GM13976 (cell line): ENCODE data around the gene ATP11B.
"Not testable (repeated sequence)": the region's sequence is repeated elsewhere in the genome, so short reads cannot be mapped to it uniquely, and the experiment has no call there.

Source experiments
- DNase-seq: peaks from one replicate; pipeline ENCODE4 v3.0.0; 2012; ENCODE audit warnings: low spot score
- CTCF ChIP-seq: IDR thresholded peaks from 2 replicates; pipeline ENCODE4 v1.5.1; 2012; ENCODE audit warnings: borderline replicate concordance, mild to moderate bottlenecking; ENCODE audit not compliant: insufficient read depth; ENCODE audit errors: extremely low read depth, missing control alignments, control extremely low read depth
- in situ Hi-C: fragments of 300-500 bp; cut with MboI; formaldehyde crosslinking; loops from one replicate; pipeline ENCODE4 v1.12.0; 2022; ENCODE audit warnings: low sequenced_read_pairs, mixed read lengths, inconsistent platforms; ENCODE audit not compliant: unreplicated experiment

The ATP11B gene

GRCh38 chr3:182811269-182811596 is 17.9 kb downstream of the ATP11B start:
- no peak for DNase-seq
- no peak for TF ChIP-seq CTCF
- in situ Hi-C loops, result no loop called here

GRCh38 chr3:182812123-182812522 is 18.8 kb downstream of the ATP11B start:
- DNase-seq, result no peak
- no peak for TF ChIP-seq CTCF
- in situ Hi-C loops, result no loop called here

GRCh38 chr3:182814419-182815062 is 21.2 kb downstream of the ATP11B start:
- no peak for DNase-seq
- TF ChIP-seq CTCF, result no peak
- in situ Hi-C loops, result no loop called here

- in situ Hi-C loops, result no loop called here
- TF ChIP-seq CTCF, result no peak
- DNase-seq, result no peak
Observed at GRCh38 chr3:182816181-182816580, 22.9 kb downstream of the ATP11B start.

- in situ Hi-C loops, result no loop called here
- no peak for TF ChIP-seq CTCF
Observed at GRCh38 chr3:182818296-182818978, 25.1 kb downstream of the ATP11B start.

GRCh38 chr3:182821221-182821981 is 28.1 kb downstream of the ATP11B start:
- no peak for DNase-seq
- in situ Hi-C loops, result no loop called here
- no peak for TF ChIP-seq CTCF

More at GRCh38 chr3:182818296-182818978, 25.1 kb downstream of the ATP11B start:
- DNase-seq, result no peak

- in situ Hi-C loops, DNase-seq: not testable (repeated sequence)
Observed at GRCh38 chr3:182822260-182822659, 29.0 kb downstream of the ATP11B start.
